CD4-positive, alpha-beta T cell treated with Interleukin-4 for 1 hour (primary cell): ENCODE data around the gene PLEKHG3.

Source experiments
- DNase-seq, 2 donors: peaks; one replicate each; pipeline ENCODE4 v3.0.0-alpha.2; 2020 to 2022

PLEKHG3 gene

DNA sequence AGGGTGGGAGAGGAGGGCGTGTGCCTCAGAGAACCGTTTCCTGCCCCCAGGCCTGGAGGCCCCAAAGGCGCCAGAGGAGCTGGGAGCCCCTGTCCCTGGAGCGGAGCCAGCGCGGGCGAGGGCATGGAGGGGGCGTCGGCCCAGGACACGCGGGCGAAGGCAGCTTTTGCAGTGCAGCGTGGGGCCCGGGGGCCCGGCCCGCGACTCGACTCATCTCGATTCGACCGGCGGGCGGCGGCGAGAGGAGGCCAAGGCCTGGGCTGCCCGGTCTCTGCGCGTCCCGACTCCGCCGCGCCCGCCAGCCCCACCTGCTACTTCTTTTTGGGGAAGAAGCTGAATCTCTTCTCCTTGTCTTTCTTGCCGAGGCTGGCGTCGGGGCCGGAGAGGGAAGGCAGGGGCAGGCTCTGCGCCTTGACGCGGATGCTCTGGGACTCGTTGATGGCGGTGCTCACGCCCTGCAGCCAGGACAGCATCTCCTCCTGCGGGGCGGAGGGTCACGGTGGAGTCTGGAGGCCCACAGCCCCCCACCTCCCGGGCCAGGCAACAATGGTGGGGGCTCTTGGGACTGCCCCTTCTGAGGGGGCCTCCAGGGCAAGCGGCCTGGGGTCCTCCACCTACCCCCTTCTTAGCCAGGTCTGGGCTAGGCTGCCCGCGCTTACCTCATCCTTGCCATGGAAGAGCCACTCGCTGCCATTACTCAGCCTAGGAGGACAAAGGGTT lies 44.9 kb downstream of the PLEKHG3 start:
- no peak for DNase-seq

DNA sequence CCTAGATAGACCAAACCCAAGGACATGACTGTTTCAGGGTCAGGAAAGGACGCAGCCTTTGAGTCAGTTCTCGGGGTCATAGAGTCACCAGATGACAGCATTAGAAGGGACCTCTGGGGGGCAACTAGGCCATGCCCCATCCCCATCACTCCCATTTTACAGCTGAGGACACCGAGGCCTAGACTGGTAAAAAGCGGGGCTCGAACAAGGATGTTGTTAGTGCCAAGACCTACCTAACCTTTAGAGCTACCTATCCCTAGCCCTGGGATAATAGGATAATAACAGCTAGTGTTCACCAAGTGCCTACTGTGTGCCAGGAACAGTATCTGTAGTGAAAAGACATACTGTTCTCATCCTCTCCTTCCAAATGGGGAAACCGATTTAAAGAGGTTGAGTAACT lies 48.7 kb downstream of the PLEKHG3 start:
- no peak for DNase-seq

DNA sequence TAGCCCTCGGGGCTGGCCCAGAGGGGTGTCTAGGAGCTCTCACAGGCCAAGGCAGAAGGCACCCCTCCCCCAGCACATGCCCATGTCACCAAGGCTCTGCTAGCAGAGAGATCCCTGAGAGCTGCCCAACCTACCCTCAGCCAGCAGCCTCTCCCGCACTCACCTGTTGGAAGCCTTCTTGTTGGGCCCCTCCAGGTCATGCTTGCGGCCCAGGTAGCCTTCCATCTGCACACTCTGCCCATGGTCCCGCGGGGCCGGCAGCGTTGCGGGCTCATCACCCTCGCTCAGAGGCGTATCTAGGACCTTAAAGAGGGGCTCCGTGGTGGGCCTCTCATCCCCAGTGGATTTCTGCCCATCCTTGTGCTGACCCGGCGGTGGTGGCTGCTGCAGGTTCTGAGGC lies 49.1 kb downstream of the PLEKHG3 start:
- no peak for DNase-seq

DNA sequence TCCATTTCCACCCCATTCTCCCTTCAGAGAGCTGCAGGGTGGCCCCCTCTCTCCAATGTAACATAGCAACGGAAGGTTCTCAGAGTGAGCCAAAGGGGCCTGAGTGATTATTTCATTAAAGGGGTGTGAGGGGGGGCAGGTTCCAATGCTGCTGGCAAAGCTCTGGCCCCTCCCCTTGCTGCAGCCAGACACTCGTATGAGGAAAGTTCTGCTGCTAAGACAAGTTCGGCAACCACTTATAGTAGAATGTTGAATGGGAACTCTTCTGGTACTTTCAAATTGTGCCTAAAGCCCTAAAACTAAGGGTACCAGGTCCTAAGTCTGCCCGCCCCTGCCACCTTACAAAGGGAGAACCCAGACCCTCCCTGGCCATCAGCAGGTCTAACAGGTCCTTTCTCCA lies 49.8 kb downstream of the PLEKHG3 start:
- DNase-seq, result no peak

DNA sequence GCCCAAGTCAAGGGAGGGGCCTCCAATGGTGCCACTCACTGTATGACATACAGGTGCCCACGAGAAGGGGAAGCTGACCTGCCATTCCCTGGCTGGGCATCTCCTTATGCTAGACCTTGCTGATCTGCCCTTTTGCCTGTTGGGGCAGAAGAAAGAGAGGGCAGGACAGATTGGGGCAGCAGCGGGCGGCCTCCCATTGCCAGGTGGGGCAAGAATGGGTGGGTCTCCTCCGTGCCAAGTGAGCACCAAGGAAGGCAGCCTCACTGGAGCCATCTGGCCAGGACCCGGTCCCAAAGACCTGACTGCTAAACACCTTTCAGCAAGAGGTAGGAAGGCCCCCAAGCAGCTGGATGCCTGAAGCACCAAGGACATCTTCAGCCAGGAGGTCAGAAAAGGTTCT lies 50.5 kb downstream of the PLEKHG3 start:
- DNase-seq, result no peak

DNA sequence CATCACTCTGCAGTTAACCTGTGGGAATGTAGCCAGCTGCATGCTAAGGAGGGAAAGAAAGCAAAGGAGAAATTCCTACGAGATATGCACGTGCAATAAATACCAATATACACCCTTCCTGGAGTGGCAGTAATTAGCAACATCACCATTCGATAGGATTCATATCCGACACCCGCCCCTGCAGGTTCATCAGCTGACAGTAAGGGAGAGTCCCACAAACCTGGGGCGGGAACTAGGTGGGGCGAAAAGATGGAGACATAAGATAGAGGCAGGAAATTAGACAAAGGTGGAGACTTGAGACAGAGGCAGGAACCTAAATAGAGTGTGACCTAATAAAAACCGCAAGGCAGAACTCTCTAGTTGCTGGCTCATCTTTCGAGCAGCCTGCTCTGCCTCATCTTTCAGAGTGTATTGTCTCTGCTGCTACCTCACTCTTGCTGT lies 51.6 kb downstream of the PLEKHG3 start:
- DNase-seq, result peak; percentile 69 to 87

DNA sequence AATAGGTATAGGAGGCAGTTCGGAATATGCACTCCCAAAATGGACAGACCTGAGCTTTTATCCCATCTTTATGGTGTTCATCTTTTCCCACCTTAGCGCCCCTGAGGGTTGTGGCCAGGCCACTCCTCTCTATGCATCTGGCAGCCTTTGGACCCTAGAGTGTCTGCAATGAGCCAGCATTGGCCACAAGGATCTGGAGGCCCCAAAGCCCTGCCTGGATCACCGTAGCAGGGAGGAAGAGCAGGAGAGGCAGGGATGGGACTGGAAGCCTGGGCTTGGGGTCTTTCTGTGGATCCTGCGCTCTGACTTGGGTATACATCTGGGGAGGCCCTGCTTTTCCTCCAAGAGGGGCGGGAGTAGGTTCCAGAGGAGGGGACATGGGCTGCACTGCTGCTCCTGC lies 52.5 kb downstream of the PLEKHG3 start:
- no peak for DNase-seq

DNA sequence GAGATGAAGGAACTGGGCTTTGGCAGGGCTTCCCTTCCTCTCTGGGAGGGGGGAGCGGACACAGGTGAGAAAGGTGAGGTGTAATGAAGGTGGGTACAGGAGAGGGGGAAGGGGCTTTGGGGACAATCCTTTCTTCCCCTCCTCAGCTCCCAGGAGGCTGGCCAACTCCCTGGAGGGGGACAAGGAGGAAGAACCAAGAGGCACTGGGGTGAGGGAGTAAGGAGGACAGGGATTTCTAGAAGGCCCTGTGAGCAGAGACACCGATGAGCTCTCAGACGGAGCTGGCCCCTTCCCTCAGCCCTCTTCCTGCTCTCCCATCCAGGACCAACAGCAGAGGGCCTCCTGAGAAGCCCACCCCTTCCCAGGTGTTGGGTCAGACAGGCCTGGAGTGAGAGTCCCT lies 53.4 kb downstream of the PLEKHG3 start:
- no peak for DNase-seq

DNA sequence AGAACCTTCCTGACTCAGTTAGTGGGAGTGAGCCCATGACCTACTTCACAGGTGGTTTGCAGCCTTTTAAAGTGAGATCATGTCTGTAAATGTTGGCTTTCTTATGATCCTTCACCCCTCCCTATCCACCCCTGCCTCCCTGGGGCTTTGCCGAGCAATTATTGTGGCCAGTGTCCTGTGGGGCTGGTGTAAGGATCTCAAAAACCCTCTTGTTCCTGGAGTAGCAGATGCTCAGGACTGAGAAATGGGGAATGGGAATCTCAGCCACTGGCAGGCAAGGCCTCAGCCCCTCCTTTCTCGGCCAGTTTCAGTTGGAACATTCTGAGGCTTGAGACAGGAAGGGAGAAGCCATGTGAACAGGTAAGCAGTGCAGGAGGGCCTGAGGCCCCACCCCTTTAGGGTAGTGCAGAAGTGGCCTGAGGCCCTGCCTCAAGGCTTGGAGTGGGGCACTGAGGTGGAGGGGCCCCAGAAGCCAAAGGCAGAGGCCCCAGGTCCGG lies 53.8 kb downstream of the PLEKHG3 start:
- peak in 1 of 2 donors; percentile 29 for DNase-seq

DNA sequence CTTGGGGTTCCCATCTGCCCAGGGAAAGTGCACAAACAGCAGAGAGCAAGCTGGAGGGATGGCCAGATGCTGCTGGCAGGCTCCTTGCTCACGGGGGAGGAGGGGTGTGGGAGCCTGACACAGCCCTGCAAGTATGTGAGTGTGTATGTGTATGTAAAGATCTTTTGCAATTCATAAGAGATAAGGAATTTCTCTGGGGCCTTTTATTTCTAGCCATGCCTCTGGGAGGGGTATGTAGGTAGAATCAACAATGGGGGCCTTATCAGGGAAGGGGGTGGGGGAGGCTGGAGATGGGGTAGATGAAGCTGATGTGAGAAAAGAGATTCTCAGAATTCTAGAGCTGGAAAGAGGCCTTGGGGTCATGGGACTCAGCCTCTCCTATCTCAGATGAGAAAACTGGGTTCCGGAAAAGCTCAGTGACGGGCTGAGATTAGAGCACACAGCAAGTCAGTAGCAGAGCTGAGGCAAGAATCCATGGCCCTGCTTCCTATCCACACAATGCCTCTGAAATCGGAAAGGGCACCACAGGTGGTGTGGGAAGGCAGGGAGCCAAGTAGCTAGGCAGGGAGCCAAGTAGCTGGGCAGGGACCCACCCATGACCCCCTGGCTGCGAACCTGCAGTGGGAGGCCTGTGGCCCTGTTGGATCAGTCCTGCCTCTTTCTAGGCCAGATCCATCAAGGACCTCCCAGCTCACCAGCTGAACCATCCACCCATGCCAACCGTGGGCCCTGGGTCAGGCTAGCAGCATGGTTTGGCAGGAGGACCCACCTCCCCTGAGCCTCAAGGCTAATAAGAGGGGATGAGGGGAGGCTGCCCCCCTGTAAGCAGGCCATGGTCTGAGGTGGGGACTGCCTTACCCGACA lies 54.7 kb downstream of the PLEKHG3 start:
- DNase-seq, result no peak

DNA sequence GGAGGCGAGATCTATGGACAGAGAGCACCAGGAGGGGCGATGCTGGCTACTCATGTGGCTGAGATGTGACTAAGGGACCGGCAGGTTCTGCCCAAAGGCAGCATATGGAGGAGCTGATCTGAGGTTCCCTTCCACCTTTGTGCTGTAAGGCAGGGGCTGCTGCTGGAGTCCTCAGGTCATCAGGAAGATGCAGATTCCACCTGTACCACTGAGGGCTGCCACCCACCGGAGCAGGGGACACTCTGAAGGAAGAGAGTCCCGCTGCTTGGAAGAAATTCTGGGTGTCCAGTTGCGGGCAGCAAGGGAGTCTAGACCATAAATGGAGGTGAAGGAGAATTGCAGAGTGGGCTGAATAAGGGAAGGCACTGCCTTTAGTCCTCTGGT lies 55.3 kb downstream of the PLEKHG3 start:
- DNase-seq, result no peak

DNA sequence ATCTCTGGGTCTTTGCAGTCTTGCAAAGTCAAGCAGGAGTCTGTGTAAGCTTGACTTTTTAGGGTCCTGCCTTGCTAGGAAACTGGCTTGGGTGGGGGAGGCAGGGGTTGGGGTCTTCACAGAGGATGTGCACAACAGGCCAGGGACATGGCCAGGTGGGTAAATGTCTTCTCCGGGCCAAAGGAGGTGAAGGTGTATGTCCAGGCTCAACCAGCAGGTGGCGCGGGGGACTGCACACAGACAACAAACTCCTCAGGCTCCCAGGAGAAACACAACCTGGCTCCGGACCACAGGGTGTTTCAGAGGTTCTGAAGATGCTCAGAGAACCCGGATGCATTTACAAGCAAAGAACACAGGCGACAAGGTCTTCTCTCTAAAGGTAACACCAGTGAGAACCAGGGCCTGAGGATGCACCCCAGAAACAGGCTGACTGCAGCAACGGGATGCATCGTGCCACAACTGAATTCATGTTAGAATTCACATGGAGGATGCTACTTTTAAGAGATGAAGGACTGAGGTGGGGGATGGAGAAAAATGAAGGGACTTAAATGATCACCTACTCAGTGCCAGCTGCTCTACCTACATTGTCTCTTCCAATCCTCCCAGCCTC lies 56.0 kb downstream of the PLEKHG3 start:
- DNase-seq, result peak; percentile 51 to 64

DNA sequence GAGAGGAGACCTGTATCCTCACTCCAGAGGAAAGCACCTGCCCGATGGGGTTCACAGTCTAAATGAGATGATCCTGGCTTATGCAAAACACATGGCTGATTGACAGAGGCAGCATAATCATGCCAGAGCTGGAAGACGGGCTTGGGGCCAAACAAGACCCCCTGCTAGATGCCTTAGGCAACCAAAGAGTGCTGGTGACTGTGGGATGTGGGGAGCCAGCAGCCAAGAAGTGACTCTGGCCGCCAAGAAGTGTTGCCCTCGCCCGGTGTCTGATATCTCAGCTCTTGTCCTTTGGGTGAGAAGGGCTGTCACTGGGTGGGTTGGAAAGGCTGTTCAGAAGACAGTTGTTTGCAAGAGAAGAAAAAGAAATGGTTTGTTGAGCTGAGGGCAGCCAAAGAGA lies 56.7 kb downstream of the PLEKHG3 start:
- no peak for DNase-seq

DNA sequence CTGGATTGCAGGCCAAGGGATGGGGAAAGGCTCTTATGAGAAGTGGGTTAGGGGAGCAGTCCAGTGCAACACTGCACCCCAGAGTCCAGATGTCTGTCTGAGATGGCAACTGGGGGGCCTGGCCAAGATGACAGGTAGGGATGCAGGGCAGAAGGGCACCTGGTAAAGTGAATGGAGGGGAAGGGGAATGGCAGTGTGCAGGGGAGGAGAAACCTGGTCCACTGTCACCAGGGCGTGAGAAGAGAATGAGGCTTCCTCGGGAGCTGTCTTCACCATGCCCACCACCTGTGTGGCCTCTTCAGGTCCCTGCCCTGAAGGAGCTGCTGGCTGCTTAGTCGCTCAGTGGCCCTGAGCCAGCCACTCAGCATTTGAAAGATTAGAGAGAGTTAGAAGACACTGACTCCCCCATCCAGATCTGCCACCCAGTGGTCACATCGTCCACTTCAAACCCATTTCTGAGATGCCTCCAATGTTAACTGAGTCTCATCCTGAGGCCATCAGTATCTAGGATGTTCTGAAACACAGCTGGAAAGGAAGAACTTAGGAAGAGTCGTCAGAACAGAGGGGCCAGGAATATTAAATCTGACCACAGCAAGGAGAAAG lies 57.3 kb downstream of the PLEKHG3 start:
- DNase-seq, result no peak

DNA sequence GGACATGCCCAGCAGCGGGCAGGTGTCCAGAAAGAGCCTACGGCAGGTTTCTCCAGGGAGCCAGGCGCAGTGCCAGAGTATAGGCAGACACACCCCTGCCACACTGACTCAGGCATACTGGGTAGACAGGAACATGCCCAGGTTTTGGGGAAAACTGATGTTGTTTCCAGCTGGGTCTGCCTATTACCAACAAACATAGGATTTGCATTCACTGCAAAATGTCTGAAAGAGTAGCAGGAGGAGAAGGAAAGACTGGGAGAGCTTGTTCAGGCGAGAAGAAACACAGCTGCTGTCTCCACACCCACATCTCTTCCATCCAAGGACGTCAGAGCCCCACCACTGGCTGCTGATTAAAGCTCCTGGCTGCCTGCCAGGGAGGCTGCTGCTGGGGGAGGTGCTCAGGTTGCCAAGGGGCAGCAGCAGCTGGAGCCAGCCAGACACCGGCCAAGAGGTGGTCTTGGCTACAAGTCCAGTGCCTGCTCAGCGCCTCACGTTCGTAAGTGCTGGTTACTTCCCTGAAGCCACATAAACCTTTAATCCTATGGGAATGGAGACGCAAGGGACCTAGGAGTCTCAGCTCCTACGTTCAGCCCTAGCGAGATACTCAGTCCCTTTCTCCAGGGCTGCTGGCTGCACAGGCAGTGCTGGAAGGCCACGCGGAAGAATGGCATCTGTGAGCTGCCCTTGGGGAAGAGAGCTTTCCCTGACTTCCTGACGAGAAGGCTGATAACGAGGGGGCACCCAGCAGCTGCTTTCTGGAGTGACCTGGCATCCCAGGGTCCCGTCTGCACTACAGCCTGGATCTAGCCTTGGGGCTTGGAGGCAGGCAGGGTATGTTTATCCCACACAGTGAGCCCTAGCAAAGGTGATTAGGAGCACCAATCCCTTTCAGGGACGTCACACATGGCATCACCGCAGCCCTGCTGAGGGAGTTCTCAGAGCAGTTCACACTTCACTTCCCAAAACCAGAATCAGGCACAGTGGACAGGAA lies 58.1 kb downstream of the PLEKHG3 start:
- DNase-seq, result peak; percentile 18 to 42

DNA sequence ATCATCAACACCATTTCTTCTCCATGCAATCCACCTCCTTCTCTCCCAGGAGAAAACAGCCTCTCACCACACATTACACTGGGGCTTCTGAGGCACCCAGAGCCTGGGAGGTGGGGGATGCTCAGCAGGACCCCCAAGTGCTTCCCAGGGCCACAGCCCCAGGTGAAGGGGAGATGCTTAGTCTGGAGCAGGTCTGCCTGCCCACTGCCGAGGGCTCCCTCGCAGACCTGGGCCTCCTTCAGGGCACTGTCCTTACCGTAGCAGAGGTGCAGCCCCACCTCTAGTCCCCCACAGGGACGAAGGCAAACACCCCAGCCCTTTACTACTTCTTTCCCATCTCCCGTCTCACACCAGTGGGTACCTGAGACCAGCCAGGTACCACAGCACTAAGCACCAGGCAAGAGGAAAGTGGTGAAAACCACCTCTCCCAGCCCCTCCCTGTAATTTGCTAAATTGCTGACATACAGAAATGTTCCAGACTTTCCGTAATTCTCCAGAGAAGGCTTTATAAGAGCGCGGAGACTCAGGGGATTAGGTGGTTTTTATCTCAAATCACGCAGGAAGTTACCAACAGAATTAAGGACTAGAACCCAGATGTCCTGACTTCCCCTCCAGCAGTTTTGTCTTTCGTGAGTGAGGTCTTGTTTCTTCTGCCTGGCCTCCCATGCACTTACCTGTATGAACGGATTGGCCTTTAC lies 59.0 kb downstream of the PLEKHG3 start:
- no peak for DNase-seq

DNA sequence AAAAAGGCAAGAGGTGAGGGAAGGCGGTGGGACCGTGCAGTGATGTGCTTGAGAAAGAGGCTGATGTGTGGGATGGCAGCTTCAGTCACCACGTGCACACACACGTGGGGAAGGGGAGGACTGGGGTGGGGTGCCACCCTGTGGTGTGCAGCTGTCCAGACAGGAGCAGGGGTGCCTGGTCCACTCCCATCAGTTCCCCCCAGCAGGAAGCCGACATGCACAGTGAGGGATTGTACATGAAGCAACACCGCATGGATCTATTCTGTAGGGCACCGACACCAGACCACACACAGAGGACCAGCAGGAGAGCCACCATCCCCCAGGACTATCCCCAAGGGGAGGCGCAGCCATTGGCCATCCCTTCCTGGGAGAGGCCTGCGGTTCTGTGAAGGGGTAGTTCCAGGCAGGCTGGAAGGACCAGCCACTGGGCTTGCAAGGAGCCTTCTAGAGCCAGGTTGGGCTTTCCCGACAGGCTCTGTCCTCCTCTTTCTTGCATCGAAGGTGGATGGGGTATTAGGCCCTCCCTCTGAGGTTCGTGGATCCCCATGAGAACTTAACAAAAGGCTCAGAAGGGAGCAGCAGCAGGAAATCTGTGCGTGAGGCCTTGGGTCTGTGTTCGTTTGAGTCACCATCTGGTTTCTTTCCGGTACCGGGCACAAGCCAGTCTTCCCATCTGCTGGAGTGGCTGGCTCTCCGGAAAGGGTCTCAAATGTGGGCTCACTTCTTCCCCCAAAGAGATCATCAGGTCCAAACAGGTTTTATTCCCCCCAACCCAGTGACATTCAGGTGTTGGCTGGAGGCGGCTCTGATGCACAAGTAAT lies 59.8 kb downstream of the PLEKHG3 start:
- DNase-seq, result no peak

DNA sequence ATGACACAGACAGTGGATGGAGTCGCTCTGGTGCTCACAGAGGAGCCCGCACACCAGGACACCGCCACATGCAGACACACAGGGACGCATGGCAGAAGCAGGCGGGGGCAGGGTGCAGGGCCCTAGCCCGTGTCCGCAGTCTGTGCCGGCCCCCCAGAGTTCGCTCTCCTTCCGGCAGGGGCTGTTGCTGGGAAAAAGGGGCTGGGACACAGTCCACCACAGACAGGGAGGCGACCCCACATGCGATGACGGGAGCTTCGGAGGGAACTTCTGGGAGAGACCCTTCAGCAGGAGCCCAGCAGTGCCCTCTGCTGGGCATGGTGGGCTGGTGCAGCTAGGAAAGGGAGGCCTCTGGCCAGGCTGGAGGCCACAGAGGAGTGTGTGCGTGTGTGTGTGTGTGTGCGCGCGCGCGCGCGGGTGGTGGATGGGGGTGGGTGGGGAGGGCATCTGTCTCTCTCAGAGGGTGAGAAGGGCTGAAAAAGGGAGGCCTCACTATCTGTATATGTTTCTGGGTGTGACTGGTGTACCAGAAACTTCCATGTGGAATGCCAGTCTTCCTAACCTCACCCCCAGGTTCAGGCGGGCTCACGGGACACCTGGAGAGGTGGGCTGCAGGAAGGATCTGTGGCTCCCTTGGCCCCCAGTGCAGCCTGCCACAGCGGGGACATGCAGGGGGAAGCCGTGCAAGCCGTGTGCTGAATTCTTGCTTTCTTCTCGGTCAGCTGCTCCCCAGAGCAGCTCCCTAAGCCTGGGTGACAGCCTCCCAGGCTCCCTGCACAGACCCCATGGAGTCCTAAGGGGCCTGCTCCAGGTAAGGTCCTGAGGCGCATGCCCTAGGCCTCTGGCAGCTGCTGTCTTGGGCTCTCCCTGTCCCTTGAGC lies 60.7 kb downstream of the PLEKHG3 start:
- DNase-seq, result peak; percentile 70 to 76

DNA sequence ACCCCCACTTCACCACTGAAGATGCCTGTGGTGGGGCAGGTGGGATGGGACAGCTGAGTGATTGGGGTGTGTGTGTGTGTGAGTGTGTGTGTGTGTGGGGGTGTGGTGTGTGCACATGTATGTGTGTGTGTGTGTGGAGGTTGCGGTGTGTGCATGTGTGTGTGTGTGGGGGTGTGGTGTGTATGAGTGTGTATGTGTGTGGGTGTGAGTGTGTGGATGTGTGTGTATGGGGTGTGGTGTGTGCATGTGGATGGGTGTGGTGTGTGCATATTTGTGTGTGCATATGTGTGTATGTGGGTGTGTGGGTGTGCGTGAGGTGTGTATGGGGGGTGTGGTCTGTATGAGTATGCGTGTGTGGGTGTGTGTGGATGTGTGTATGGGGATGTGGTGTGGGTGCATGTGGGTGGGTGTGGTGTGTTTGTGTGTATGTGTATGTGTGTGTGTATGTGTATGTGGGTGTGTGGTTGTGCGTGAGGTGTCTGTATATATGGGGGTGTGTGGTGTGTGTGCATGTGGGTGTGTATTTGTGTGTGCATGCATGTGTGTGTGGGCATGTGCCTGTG lies 61.6 kb downstream of the PLEKHG3 start:
- no peak for DNase-seq
